ENCODE data around the gene PLIN5. TPM values are rescaled to one million over a fixed set of nuclear protein-coding genes. Genes with fewer than 3 reads are reported as not detected.

The PLIN5 gene
- total RNA-seq, 1 experiment from 2014 or later: 8.1 TPM

DNA sequence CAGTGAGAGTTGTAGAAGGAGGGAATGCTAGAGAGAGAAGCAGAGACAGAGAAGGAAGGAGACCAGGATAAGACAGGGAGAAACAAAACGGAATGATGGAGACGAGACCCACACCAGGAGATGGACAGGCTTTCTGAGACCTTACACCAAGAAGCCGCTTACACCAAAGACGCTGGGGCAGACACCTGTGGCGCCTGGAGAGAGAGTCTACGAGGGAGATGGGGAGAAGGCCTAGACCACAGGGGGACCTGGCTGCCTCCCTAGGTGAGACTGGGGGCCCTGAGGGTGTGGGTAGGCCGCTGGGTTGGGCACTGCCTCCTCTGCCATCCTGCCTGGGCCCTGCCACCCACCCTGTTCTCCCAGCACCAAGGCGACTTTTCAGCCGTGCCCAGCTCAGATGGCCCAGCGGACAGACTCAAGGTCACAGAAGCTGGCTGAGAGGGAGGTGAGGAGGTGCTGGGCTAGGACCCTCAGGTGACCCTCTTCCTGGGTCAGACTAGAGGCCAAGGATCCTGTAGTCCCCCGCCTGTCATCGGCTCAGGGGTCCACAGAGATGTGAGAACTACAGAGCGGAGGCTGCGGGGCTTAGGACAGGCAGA lies 5.0 kb downstream of the PLIN5 start:
- RAD21 ChIA-PET (ENCODE audit: low non-redundant PET in 1 of 2, low total read pairs in 2 of 2, uncharacterized antibody in 2 of 2, unreplicated experiment in 2 of 2): no interaction called here
- no peak overlapping the region for H2AFZ ChIP-seq (ENCODE audit: low read depth, low read length, poor library complexity, severe bottlenecking)
- no peaks in the 10 kb centered on the region for H3K79me2 ChIP-seq (ENCODE audit: insufficient read depth, low read length)
- H3K9me3 ChIP-seq (ENCODE audit: control insufficient read depth in 1 of 2, insufficient read depth in 1 of 2, low read depth in 1 of 2, low read length in 2 of 2): no peaks in the 10 kb centered on the region
- CTCF ChIA-PET: no interaction called here
- H3K27ac ChIP-seq (ENCODE audit: low read depth, low read length): no peak overlapping the region
- intact Hi-C loops (cut with micrococcal nuclease): loop anchor here (10.0 kb wide), 1 partner anchor 265 kb away; no protein-coding TSS in a partner anchor
- BruUV-seq (replicated peaks): no TSS peak
- H3K4me3 ChIP-seq (replicated peaks in 1 of 2; ENCODE audit: low read depth in 1 of 2, low read length in 2 of 2): no peak overlapping the region
- ATAC-seq: no peak
- no peaks in the 10 kb centered on the region for H4K20me1 ChIP-seq (ENCODE audit: insufficient read depth)
- TF ChIP-seq TCF7L2 (IDR thresholded peaks at IDR 0.05; ENCODE audit: borderline replicate concordance, extremely low read depth, insufficient read depth, insufficient read length) (no peak), YY1 (IDR thresholded peaks at IDR 0.05; ENCODE audit: extremely low read depth, insufficient replicate concordance, low read depth, low read length) (no peak), SP1 (IDR thresholded peaks at IDR 0.05; ENCODE audit: low read depth) (no peak), CEBPB (IDR thresholded peaks at IDR 0.05; ENCODE audit: low read depth) (no peak), POLR2AphosphoS5 (IDR thresholded peaks at IDR 0.05; ENCODE audit: low read depth, low read length) (no peak)
- TF ChIP-seq, protein P1, sequence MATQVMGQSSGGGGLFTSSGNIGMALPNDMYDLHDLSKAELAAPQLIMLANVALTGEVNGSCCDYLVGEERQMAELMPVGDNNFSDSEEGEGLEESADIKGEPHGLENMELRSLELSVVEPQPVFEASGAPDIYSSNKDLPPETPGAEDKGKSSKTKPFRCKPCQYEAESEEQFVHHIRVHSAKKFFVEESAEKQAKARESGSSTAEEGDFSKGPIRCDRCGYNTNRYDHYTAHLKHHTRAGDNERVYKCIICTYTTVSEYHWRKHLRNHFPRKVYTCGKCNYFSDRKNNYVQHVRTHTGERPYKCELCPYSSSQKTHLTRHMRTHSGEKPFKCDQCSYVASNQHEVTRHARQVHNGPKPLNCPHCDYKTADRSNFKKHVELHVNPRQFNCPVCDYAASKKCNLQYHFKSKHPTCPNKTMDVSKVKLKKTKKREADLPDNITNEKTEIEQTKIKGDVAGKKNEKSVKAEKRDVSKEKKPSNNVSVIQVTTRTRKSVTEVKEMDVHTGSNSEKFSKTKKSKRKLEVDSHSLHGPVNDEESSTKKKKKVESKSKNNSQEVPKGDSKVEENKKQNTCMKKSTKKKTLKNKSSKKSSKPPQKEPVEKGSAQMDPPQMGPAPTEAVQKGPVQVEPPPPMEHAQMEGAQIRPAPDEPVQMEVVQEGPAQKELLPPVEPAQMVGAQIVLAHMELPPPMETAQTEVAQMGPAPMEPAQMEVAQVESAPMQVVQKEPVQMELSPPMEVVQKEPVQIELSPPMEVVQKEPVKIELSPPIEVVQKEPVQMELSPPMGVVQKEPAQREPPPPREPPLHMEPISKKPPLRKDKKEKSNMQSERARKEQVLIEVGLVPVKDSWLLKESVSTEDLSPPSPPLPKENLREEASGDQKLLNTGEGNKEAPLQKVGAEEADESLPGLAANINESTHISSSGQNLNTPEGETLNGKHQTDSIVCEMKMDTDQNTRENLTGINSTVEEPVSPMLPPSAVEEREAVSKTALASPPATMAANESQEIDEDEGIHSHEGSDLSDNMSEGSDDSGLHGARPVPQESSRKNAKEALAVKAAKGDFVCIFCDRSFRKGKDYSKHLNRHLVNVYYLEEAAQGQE (IDR thresholded peaks at IDR 0.05; ENCODE audit: low read depth): no peak
- H3K9ac ChIP-seq (ENCODE audit: low read length): no peak overlapping the region
- H3K9me2 ChIP-seq (ENCODE audit: insufficient read depth): no peaks in the 10 kb centered on the region
- no peaks in the 10 kb centered on the region for H3K36me3 ChIP-seq (ENCODE audit: control insufficient read depth in 1 of 2, insufficient read depth in 2 of 2, low read length in 2 of 2)
- no peak for DNase-seq (ENCODE audit: low read depth, low spot score)
- H3K4me1 ChIP-seq (ENCODE audit: control insufficient read depth in 1 of 2, insufficient read depth in 2 of 2, low read length in 2 of 2): peaks cover 0 to 8% of the 10 kb centered on the region in 2 experiments; a peak in 2 of 4 replicates
- POLR2A ChIA-PET: no interaction called here
- H3K27me3 ChIP-seq (ENCODE audit: insufficient read depth, low read length): no peaks in the 10 kb centered on the region
- no peak overlapping the region for H3K4me2 ChIP-seq (ENCODE audit: low read length)

All from HCT116 (cell line).